HUES64 (cell line): ENCODE measurements around the gene DCAF8.

Experiments
- H3K27ac ChIP-seq: 2 replicates; pipeline ENCODE4 v1.7.0; 2013; ENCODE audit warnings: low read depth, low read length, inconsistent platforms
- H3K27me3 ChIP-seq: 2 replicates; pipeline ENCODE4 v1.6.1; 2013; ENCODE audit warnings: mild to moderate bottlenecking, low read length; ENCODE audit not compliant: insufficient read depth
- H3K36me3 ChIP-seq: 2 replicates; pipeline ENCODE4 v1.6.1; 2013; ENCODE audit warnings: mild to moderate bottlenecking, low read length; ENCODE audit not compliant: insufficient read depth
- H3K4me1 ChIP-seq: 2 replicates; pipeline ENCODE4 v1.6.1; 2013; ENCODE audit warnings: mild to moderate bottlenecking, low read length, moderate library complexity; ENCODE audit not compliant: insufficient read depth
- H3K4me3 ChIP-seq: 2 replicates; pipeline ENCODE4 v1.5.1; 2013; ENCODE audit warnings: mild to moderate bottlenecking, low read length, moderate library complexity
- H3K9ac ChIP-seq: 2 replicates; pipeline ENCODE4 v1.6.1; 2013; ENCODE audit warnings: mild to moderate bottlenecking, low read depth, low read length
- H3K9me3 ChIP-seq: 2 replicates; pipeline ENCODE4 v1.6.1; 2013; ENCODE audit warnings: low read depth, low read length; ENCODE audit not compliant: insufficient read depth
- WGBS: fragments of 150-250, 120-280 bp; methylation state at CpG from one replicate; pipeline ENCODE4 v1.1.7; 2013; ENCODE audit warnings: missing lambda C conversion rate; 5-methylcytosine and 5-hydroxymethylcytosine counted together

DCAF8 gene

DNA sequence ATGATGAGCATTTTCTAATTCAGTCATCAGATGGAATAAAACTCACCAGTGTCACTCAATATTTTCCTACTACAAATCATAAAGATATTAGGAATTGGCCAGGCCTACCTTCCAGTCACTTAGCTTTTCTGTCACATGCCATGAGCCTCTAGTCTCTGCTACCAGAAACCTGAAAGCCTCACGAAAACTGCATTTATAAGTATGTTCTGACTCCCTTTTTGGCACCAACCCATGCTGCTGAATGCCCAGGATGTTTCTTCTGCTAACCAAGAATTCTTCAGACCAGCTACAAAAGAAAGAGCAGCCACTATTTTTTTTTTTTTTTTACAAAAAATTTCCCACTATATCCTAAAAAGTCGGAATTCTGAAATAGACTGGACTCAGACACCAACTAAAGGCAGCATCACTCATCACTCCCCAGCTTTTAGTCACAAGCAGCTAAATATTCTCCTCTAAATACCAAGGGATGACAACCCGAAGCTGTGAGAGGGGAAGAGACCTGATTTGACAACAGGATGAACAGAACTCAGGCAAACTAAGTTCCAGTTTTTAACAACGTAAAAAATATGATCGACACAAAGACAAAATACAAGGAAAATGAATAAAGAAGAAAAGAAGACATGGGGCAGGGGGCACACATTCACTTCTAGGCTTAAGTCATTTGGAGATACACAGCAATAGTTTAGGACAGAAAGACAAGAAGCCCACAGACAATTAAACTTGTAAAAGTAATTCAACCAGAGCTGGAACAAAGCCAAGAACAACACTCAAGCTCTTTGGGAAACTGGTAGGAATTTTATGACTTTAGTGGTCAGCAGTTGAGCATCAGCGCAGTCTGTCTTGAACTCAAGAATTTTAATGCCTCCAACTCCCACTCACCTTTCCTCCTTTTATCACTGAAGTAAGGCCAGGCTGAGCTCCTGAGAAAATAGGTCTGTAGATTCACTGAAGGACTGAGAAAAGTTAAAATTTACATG lies 1.7 kb downstream of the DCAF8 start:
- H3K36me3 ChIP-seq, result peaks cover 5% of the 10 kb centered on the region; the same call in 1 of the 2 replicates
- H3K4me3 ChIP-seq, result peak overlapping the region; percentile 91
- H3K9me3 ChIP-seq, result no peaks in the 10 kb centered on the region
- 79% methylated on average over 6 of the region's 6 CpGs for WGBS
- peaks cover 21% of the 10 kb centered on the region for H3K4me1 ChIP-seq
- peak overlapping the region; percentile 98; the same call in 1 of the 2 replicates for H3K27ac ChIP-seq
- H3K9ac ChIP-seq, result peak overlapping the region; percentile 95; the same call in 1 of the 2 replicates
- no peaks in the 10 kb centered on the region for H3K27me3 ChIP-seq

DNA sequence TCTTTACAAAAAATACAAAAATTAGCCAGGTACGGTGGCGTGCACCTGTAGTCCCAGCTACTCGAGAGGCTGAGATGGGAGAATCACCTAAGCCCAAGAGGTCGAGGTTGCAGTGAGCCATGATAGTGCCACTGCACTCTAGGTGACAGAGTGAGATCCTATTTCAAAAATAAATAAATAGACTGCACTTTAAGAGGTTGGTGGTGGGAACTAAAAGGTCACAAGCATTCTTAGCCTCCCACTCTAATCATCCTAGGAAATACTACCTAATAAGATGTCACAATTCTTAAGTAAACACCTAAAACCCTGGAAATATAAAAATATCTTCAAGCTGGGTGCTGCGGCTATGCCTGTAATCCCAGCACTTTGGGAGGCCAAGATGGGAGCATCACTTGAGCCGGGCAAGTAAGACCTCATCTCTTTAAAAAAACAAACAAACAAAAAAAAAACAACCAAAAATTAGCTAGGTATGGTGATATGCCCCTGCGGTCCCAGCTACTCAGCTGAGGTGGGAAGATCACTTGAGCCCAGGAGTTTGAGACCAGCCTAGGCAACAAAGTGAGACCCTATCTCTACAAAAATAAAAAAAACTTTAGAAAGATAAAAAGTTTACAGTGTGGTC lies 4.1 kb downstream of the DCAF8 start:
- H3K9ac ChIP-seq, result no peak overlapping the region
- H3K27ac ChIP-seq, result no peak overlapping the region
- H3K36me3 ChIP-seq, result peaks cover 12% of the 10 kb centered on the region
- no peaks in the 10 kb centered on the region for H3K27me3 ChIP-seq
- no peaks in the 10 kb centered on the region for H3K9me3 ChIP-seq
- no peak overlapping the region for H3K4me3 ChIP-seq
- WGBS, result 95% methylated on average over 7 of the region's 7 CpGs
- H3K4me1 ChIP-seq, result peaks cover 21% of the 10 kb centered on the region

DNA sequence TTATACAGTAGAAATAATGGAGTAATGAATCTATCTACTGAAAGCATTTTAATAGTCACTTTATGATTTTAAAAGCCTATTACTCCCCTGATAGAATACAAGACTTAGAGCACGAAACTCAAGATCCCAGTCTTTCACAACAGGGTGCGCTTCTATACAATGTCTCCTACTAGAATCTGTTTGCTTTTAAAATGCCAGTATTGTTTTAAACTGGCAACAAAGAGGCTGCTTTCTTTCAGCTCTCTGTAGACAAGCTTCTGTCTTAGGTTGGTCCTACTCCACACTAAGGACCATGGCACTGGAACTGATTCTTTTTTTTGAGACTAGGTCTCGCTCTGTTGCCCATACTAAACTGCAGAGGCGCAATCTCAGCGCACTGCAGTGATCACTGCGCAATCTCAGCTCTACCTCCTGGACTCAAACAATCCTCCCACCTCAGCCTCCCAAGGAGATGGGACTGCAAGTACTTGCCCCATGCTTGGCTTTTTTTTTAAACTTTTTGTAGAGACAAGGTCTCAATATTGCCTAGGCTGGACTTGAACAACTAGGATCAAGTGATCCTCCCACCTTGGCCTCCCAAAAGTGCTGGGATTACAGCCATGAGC lies 4.8 kb downstream of the DCAF8 start:
- H3K27me3 ChIP-seq, result no peaks in the 10 kb centered on the region
- H3K36me3 ChIP-seq, result peaks cover 12% of the 10 kb centered on the region
- H3K4me1 ChIP-seq, result peaks cover 21% of the 10 kb centered on the region
- 94% methylated on average over 6 of the region's 6 CpGs for WGBS
- peak overlapping the region; percentile 37; the same call in 1 of the 2 replicates for H3K9ac ChIP-seq
- no peak overlapping the region for H3K4me3 ChIP-seq
- no peaks in the 10 kb centered on the region for H3K9me3 ChIP-seq
- peak overlapping the region; percentile 38; the same call in 1 of the 2 replicates for H3K27ac ChIP-seq

DNA sequence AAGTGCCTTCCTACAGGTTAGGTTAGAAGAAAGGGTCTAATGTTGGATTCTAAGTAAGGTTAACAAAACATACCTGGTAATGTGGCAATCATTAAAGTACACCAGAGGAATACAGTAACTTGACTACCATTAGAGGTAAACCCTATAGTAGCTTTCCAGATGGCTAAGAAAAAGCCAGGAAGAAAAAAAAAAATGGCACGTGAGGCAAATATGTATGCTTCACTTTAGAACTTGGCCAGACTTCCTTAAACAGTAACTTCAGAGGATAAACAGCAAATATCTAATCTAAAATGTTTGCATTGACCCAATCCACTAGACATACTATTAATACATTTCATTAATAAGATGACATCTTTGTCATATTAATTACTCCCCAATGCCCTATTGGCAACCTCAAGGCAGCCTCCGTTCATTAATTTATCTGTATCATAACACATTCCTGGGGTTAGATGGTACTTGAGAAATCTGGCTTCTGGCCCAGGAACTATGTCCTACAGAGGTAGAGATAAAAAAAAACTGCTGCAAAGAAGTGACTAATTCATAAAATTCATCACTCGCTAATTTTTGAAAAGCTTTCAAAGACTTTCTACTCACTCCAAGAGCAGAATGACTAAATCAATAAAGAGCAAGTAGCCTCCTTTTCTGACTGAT lies 5.8 kb downstream of the DCAF8 start:
- Histone ChIP-seq H3K9ac (no peak overlapping the region), H3K27ac (no peak overlapping the region), H3K4me3 (no peak overlapping the region), H3K36me3 (peaks cover 14% of the 10 kb centered on the region), H3K9me3 (no peaks in the 10 kb centered on the region), H3K27me3 (no peaks in the 10 kb centered on the region), H3K4me1 (peaks cover 21% of the 10 kb centered on the region)
- WGBS, result 94% methylated on average over 2 of the region's 3 CpGs

DNA sequence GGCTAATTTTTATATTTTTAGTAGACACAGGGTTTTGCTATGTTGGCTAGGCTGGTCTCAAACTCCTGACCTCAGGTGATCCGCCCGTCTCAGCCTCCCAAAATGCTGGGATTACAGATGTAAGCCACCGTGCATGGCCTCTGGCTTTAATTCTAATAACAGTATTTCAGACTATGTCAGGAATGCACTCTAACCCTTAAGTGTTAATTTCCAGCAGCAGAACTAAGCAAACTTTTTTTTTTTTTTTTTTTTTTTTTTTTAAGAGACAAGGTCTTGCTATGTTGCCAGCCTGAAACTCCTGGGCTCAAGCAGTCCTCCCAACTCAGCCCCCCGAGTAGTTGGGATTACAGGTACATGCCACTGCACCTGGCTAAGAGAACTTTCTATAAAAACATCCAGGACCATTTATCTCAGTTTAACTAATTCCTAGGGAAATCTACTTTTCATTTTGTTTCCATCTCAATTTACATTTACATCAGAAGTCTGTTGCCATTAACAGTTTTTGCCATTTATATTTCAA lies 6.5 kb downstream of the DCAF8 start:
- Histone ChIP-seq H3K27me3 (no peaks in the 10 kb centered on the region), H3K9me3 (no peaks in the 10 kb centered on the region), H3K27ac (no peak overlapping the region), H3K9ac (no peak overlapping the region), H3K4me3 (no peak overlapping the region), H3K36me3 (peaks cover 20% of the 10 kb centered on the region), H3K4me1 (peaks cover 16% of the 10 kb centered on the region)
- 91% methylated on average over 4 of the region's 4 CpGs for WGBS

DNA sequence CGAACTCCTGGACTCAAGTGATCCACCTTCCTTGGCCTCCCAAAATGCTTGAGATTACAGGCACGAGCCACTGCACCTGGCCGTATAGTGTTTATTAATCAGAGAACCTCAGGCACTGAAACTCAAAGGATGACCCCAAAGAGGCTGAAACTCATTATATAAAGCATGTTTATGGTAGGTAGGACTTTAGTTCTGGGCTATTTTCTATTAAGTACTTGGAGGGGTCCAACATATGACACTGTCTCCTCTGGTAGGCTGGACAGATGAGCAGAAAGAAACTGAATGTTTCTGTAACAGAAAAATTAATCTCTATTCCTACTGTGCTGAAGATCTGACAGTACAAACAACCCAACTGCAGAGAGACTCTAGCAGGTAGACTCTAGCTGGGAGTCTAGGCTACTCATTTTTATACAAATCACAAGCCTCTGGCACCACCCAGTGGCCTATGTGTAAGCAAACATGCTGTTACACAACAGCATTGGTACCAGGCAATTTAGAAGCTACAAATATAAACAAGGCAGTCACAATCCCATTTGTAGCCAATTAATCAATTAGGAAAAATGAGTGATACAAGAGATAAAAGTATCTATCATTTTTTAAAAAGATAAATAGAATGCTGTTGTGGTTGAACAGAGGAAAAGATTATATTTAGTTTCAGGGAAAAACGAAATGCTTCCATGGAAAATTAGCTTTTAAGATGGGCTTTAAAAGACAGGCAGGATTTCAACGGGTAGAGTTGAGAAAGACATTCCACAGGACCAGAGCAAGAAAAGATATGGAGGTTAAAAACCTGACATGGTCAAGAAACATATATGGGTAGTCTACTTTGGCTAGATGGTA lies 10.4 kb downstream of the DCAF8 start:
- H3K4me1 ChIP-seq, result peaks cover 1% of the 10 kb centered on the region; the same call in 1 of the 2 replicates
- peaks cover 20% of the 10 kb centered on the region for H3K36me3 ChIP-seq
- H3K27me3 ChIP-seq, result no peaks in the 10 kb centered on the region
- H3K27ac ChIP-seq, result no peak overlapping the region; the same call in 1 of the 2 replicates
- 86% methylated on average over 5 of the region's 5 CpGs for WGBS
- no peak overlapping the region for H3K9ac ChIP-seq
- H3K4me3 ChIP-seq, result no peak overlapping the region
- H3K9me3 ChIP-seq, result no peaks in the 10 kb centered on the region

DNA sequence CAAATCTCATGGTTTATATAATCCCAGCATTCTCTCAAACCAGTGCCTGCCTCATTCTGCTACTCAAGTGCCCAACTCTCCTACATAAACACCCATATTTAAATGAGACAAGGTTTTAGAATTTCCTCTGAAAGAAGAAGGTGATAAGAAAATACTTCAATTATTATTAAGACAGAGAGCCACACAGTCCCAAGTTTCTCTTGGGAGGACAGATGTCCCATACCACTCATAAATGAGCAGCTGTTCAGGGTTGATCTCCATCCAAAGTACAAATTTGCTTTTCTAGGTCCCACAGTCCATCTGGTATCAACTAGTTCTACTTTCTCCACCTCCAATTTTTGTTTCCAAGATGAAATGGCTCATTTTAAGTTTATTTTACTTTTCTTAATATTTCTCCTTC lies 11.3 kb downstream of the DCAF8 start:
- Histone ChIP-seq H3K4me1 (no peaks in the 10 kb centered on the region), H3K36me3 (peaks cover 20% of the 10 kb centered on the region), H3K4me3 (no peak overlapping the region), H3K27me3 (no peaks in the 10 kb centered on the region), H3K9ac (no peak overlapping the region), H3K9me3 (no peaks in the 10 kb centered on the region), H3K27ac (no peak overlapping the region)

DNA sequence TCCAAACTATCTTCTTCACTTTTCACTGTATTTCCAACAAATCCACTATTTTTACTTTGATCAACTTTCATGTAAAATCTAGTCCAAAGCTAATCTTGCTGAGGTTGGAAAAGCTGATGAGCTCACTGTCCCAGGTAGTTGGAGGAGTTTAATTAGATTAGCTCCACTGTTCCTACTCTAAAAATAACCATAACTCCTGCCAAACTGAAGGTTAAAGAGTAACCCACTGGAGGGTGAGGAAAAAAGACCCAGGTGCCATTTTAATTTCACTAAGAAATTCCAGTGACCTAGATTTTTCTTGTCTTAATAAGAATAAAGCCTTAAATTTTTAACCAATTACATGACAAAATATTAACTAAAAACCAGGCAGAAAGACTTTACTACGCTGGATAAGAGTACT lies 15.3 kb downstream of the DCAF8 start:
- Histone ChIP-seq H3K4me1 (no peaks in the 10 kb centered on the region), H3K36me3 (peaks cover 37% of the 10 kb centered on the region), H3K9ac (no peak overlapping the region), H3K9me3 (no peaks in the 10 kb centered on the region), H3K4me3 (no peak overlapping the region), H3K27me3 (no peaks in the 10 kb centered on the region), H3K27ac (no peak overlapping the region)
- 81% methylated on average over 1 of the region's 1 CpG for WGBS

DNA sequence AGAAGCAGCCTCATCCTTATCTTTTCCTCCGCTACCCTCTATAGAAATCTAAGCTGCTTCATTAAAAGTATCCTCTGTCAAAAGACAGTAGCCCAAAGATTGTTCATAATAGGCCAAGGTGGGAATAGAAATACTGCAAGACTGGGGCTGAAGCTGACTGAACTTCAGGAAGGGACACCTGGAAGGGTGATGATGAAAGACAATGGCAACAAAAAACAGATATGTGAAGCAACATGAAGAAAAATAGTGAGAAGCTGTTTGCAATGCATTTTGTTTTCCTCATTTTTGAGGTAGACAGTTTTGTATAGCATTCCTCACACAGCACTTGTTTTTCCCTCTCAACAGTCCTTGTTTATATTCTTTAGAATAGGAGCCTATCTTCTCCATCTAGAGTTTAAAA lies 16.9 kb downstream of the DCAF8 start:
- Histone ChIP-seq H3K4me1 (no peaks in the 10 kb centered on the region), H3K36me3 (peaks cover 37% of the 10 kb centered on the region), H3K27me3 (no peaks in the 10 kb centered on the region), H3K4me3 (no peak overlapping the region), H3K27ac (no peak overlapping the region), H3K9ac (no peak overlapping the region), H3K9me3 (no peaks in the 10 kb centered on the region)
- 96% methylated on average over 1 of the region's 1 CpG for WGBS

DNA sequence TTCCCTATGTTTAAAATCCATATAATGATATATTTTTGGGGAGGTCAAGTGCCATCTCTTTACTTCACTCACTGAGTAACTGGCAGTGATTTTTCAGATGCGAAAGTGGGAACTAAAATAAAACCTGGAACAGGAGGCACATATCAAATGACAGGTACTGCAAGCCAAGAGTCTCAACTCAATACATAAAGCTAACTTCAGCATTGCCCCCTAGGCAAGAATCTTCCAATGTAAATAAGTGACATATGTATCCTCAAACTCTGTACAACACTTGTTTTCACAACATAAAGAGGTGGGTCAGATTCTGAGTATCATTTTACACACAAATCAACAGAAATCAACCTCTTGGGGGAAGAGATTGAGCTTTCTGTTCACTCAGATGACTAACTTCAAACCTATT lies 18.1 kb downstream of the DCAF8 start:
- Histone ChIP-seq H3K4me1 (no peaks in the 10 kb centered on the region), H3K27me3 (no peaks in the 10 kb centered on the region), H3K9me3 (no peaks in the 10 kb centered on the region), H3K36me3 (peaks cover 48% of the 10 kb centered on the region), H3K4me3 (no peak overlapping the region), H3K27ac (no peak overlapping the region), H3K9ac (no peak overlapping the region)
- 100% methylated on average over 1 of the region's 1 CpG for WGBS
